RWPE2 (cell line): ENCODE results near the gene JAZF1.

ENCODE experiments used
- ATAC-seq: fragments of 200-7000 bp; cut with Tn5 transposase; 3 replicates; pipeline ENCODE4 v1.9.1; 2021; ENCODE audit warnings: low read depth
- DNase-seq: peaks from one replicate; pipeline ENCODE4 v3.0.0-alpha.2; 2020; ENCODE audit warnings: low spot score
- H3K27ac ChIP-seq: fragments of 450-650 bp; 2 replicates; pipeline ENCODE4 v1.5.1; 2017; ENCODE audit warnings: mild to moderate bottlenecking; ENCODE audit not compliant: poor library complexity, severe bottlenecking
- H3K27me3 ChIP-seq: fragments of 250-450 bp; sonication (Bioruptor Pico); 2 replicates; pipeline ENCODE4 v1.5.1; 2021; ENCODE audit warnings: mild to moderate bottlenecking, moderate library complexity; ENCODE audit not compliant: insufficient read depth, poor library complexity, severe bottlenecking
- H3K36me3 ChIP-seq: fragments of 250-450 bp; sonication (Bioruptor Pico); 2 replicates; pipeline ENCODE4 v1.5.1; 2020; ENCODE audit warnings: low read depth, mild to moderate bottlenecking, moderate library complexity
- H3K4me1 ChIP-seq: fragments of 250-450 bp; sonication (Bioruptor Pico); 2 replicates; pipeline ENCODE4 v1.5.1; 2021; ENCODE audit warnings: mild to moderate bottlenecking, moderate library complexity; ENCODE audit not compliant: insufficient read depth, poor library complexity, severe bottlenecking
- H3K4me3 ChIP-seq: fragments of 250-450 bp; sonication (Bioruptor Pico); 2 replicates; pipeline ENCODE4 v1.5.1; 2021; ENCODE audit warnings: mild to moderate bottlenecking, moderate library complexity; ENCODE audit not compliant: severe bottlenecking
- H3K9me3 ChIP-seq: fragments of 250-450 bp; sonication (Bioruptor Pico); 2 replicates; pipeline ENCODE4 v1.5.1; 2021; ENCODE audit warnings: mild to moderate bottlenecking, moderate library complexity; ENCODE audit not compliant: severe bottlenecking
- TF ChIP-seq, protein P1 (sequence below): fragments of 450-650 bp; IDR thresholded peaks from one replicate; pipeline ENCODE4 v1.5.1; 2017; ENCODE audit warnings: mild to moderate bottlenecking, moderate library complexity; ENCODE audit not compliant: poor library complexity, severe bottlenecking

Gene JAZF1

DNA sequence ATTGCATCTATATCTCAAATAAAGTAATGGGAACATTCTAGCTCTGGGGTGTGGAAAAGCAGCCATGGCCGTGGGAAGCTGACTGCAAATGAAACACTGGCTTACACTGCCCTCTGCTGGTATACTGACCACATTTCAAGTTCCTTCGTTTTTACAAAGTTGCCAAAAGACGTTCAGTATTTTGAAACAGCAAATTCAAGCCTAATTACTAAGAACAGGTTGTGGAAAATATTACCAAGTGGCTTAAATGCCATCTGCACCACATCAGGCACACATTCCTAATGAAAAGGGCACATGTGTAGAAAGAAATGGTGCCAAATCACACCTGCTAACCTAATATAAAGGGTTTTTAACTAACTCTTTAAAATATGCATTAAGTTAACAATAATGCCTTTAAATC lies 83.9 kb downstream of the JAZF1 start:
- H3K27me3 ChIP-seq: no peaks in the 10 kb centered on the region
- no peak for DNase-seq
- no peaks in the 10 kb centered on the region for H3K36me3 ChIP-seq
- peak; percentile 49; the same call in 1 of the 3 replicates for ATAC-seq
- H3K4me3 ChIP-seq: no peak overlapping the region
- TF ChIP-seq, protein P1, sequence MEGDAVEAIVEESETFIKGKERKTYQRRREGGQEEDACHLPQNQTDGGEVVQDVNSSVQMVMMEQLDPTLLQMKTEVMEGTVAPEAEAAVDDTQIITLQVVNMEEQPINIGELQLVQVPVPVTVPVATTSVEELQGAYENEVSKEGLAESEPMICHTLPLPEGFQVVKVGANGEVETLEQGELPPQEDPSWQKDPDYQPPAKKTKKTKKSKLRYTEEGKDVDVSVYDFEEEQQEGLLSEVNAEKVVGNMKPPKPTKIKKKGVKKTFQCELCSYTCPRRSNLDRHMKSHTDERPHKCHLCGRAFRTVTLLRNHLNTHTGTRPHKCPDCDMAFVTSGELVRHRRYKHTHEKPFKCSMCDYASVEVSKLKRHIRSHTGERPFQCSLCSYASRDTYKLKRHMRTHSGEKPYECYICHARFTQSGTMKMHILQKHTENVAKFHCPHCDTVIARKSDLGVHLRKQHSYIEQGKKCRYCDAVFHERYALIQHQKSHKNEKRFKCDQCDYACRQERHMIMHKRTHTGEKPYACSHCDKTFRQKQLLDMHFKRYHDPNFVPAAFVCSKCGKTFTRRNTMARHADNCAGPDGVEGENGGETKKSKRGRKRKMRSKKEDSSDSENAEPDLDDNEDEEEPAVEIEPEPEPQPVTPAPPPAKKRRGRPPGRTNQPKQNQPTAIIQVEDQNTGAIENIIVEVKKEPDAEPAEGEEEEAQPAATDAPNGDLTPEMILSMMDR: peak; percentile 94
- H3K27ac ChIP-seq: no peak overlapping the region
- peaks cover 5% of the 10 kb centered on the region for H3K4me1 ChIP-seq
- no peaks in the 10 kb centered on the region for H3K9me3 ChIP-seq

DNA sequence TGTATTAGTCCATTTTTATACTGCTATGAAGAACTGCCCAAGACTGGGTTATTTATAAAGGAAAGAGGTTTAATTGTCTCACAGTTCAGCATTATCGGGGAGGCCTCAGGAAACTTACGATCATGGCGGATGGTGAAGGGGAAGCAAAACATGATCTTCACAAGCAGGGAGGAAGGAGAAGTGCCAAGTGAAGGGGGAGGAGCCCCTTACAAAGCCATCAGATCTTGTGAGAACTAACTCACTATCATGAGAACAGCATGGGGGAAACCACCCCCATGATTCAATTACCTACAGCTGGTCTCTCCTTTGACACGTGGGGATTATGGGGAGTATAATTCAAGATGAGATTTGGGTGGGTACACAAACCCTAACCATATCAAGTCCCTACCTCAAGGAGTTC lies 85.4 kb downstream of the JAZF1 start:
- Histone ChIP-seq H3K4me3 (no peak overlapping the region), H3K27ac (no peak overlapping the region), H3K4me1 (peaks cover 5% of the 10 kb centered on the region), H3K27me3 (no peaks in the 10 kb centered on the region), H3K36me3 (no peaks in the 10 kb centered on the region), H3K9me3 (no peaks in the 10 kb centered on the region)
- ATAC-seq: no peak
- TF ChIP-seq, protein P1: no peak
- DNase-seq: no peak

DNA sequence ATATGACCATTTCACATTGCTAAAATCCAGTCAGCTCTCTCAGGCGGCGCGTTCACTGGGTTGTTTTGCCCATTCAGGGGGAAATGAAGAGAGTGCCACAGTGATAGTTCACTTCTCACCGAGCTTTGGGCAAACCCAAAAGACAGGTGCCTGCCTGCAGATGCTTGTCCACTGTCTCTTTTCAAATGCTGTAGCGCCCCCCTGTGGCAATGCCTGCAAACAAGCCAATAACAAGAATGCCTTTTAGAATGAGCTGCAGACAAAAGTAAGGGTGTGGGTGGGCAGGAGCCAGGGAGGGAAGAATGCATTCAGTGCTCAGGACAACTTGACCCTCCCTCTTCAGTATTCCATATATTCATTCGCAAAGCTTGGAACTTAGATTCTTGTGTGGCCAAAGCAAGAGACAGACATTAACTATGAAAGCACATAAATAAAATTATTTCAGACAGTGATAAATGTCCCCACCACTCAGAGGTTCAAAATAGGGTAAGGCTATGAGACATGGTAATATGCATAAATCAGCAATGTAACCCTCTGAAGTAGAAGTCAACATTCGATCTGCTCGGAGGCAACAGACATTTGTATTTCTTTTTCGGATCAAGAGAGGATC lies 86.9 kb downstream of the JAZF1 start:
- ATAC-seq (no peak), DNase-seq (no peak)

DNA sequence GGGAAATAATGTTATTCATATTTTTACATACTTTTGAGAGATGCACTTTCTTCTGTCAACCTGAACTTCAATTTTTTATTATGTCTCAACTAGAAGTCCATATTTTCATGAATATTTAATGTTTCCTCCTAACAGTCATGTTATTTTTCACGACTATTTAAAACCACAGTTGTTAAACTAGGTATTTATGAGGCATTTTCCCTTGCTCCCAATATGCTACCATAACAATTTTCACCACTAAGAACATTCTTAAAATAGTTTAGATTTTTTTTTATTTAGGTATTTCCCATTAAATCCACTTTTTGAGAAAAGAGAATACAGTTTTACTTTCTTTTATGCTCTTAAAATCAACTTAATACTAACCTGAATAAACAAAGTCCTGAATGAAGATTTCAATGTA lies 89.4 kb downstream of the JAZF1 start:
- Histone ChIP-seq H3K9me3 (no peaks in the 10 kb centered on the region), H3K27ac (no peak overlapping the region), H3K4me1 (no peaks in the 10 kb centered on the region), H3K4me3 (no peak overlapping the region), H3K36me3 (no peaks in the 10 kb centered on the region), H3K27me3 (no peaks in the 10 kb centered on the region)
- TF ChIP-seq, protein P1: no peak
- no peak for ATAC-seq
- DNase-seq: no peak

More for the DNA sequence above, 86.9 kb downstream of the JAZF1 start:
- Histone ChIP-seq H3K27ac (no peak overlapping the region), H3K4me3 (no peak overlapping the region), H3K9me3 (no peaks in the 10 kb centered on the region), H3K27me3 (no peaks in the 10 kb centered on the region), H3K36me3 (no peaks in the 10 kb centered on the region), H3K4me1 (peaks cover 5% of the 10 kb centered on the region)
- TF ChIP-seq, protein P1: peak; percentile 66

DNA sequence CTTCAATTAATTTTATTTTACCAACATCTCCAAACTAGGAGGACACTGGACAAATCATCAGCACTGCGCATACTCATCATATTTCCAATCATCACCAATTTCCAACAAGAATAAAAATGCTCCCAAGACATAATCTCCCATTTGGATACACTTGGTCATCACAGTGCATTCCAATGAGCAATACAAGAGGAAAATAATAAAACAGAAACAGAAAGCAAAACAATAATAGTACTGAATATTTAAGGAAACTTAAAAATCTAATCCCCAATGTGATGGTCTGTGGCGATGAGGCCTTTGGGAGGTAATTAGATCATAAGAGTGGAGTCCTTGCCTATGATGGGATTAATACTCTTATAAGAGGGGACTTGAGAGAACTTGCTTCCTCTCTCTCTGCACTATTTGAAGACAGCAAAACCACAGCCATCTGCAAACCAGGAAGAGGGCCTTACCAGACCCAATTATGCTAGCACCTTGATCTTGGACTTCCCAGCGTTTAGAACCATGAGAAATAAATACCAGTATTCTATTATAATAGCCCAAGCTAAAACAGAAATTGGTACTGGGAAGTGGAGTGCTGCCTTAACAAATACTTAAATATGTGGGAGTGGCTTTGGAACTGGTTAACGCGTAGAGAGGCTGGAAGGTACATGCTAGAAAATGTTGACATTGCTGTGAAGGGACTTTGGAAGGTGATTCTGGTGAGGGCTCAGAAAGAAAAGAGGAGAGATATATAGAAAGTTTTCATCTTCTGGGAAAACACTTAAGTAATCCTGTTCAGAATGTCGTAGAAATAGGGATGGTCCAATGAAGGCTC lies 91.5 kb downstream of the JAZF1 start:
- DNase-seq (no peak), ATAC-seq (no peak)
- Histone ChIP-seq H3K36me3 (no peaks in the 10 kb centered on the region), H3K27ac (no peak overlapping the region), H3K9me3 (no peaks in the 10 kb centered on the region), H3K27me3 (no peaks in the 10 kb centered on the region), H3K4me1 (peaks cover 10% of the 10 kb centered on the region), H3K4me3 (no peak overlapping the region)
- TF ChIP-seq, protein P1: no peak
